Gastrocnemius medialis (tissue), 4 donors: Measurements from ENCODE around the gene STX10.

ENCODE experiments used
- POLR2A ChIP-seq, 2 donors: fragments of 450-650 bp; IDR thresholded peaks; one replicate each; pipeline ENCODE4 v1.6.1; 2017; ENCODE audit warnings: antibody characterized with exemption in 2 of 2, mild to moderate bottlenecking in 2 of 2, moderate library complexity in 2 of 2
- TF ChIP-seq, protein P1 (sequence below), 5 experiments: fragments of 450-650 bp in 3 of 5; fragments of 200-600 bp in 2 of 5; sonication (generic) in 2 of 5; IDR thresholded peaks in 4 of 5; conservative IDR thresholded peaks in 1 of 5; 1 replicate in 4 of 5; 2 replicates in 1 of 5; pipeline ENCODE4 v1.5.1; 2016 to 2019; ENCODE audit warnings: antibody characterized with exemption in 5 of 5, mild to moderate bottlenecking in 3 of 5, moderate library complexity in 3 of 5

DNA sequence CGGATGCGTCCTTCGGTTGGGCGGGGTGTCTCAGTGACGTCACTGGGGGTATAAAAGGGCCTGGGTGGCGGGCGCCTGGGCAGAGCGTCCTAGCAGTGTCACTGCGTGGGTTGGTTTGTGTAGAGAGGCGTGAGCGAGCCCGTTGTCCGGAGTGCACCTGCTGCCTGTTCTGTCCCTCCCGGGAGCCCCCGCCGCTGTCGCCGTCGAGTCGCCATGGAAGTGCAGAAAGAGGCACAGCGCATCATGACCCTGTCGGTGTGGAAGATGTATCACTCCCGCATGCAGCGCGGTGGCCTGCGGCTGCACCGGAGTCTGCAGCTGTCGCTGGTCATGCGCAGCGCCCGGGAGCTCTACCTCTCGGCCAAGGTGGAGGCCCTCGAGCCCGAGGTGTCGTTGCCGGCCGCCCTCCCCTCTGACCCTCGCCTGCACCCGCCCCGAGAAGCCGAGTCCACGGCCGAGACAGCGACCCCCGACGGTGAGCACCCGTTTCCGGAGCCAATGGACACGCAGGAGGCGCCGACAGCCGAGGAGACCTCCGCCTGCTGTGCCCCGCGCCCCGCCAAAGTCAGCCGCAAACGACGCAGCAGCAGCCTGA is 2.9 kb upstream of the STX10 start:
- TF ChIP-seq, protein P1, sequence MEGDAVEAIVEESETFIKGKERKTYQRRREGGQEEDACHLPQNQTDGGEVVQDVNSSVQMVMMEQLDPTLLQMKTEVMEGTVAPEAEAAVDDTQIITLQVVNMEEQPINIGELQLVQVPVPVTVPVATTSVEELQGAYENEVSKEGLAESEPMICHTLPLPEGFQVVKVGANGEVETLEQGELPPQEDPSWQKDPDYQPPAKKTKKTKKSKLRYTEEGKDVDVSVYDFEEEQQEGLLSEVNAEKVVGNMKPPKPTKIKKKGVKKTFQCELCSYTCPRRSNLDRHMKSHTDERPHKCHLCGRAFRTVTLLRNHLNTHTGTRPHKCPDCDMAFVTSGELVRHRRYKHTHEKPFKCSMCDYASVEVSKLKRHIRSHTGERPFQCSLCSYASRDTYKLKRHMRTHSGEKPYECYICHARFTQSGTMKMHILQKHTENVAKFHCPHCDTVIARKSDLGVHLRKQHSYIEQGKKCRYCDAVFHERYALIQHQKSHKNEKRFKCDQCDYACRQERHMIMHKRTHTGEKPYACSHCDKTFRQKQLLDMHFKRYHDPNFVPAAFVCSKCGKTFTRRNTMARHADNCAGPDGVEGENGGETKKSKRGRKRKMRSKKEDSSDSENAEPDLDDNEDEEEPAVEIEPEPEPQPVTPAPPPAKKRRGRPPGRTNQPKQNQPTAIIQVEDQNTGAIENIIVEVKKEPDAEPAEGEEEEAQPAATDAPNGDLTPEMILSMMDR (IDR thresholded peaks at IDR 0.05 in 4 of 5, conservative IDR thresholded peaks at IDR 0.05 in 1 of 5): peak in 2 of 5 experiments; percentile 9 to 15
- TF ChIP-seq POLR2A (IDR thresholded peaks at IDR 0.05): peak; percentile 98 to 99
